ENCODE data around the gene TMEM121.

The TMEM121 gene

DNA sequence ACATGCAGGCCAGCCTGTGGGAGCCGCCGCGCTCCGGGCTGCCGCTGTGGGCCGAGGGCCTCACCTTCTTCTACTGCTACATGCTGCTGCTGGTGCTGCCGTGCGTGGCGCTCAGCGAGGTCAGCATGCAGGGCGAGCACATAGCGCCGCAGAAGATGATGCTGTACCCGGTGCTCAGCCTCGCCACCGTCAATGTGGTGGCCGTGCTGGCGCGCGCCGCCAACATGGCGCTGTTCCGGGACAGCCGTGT lies 2.9 kb downstream of the TMEM121 start:
- TF ChIP-seq, protein P1, sequence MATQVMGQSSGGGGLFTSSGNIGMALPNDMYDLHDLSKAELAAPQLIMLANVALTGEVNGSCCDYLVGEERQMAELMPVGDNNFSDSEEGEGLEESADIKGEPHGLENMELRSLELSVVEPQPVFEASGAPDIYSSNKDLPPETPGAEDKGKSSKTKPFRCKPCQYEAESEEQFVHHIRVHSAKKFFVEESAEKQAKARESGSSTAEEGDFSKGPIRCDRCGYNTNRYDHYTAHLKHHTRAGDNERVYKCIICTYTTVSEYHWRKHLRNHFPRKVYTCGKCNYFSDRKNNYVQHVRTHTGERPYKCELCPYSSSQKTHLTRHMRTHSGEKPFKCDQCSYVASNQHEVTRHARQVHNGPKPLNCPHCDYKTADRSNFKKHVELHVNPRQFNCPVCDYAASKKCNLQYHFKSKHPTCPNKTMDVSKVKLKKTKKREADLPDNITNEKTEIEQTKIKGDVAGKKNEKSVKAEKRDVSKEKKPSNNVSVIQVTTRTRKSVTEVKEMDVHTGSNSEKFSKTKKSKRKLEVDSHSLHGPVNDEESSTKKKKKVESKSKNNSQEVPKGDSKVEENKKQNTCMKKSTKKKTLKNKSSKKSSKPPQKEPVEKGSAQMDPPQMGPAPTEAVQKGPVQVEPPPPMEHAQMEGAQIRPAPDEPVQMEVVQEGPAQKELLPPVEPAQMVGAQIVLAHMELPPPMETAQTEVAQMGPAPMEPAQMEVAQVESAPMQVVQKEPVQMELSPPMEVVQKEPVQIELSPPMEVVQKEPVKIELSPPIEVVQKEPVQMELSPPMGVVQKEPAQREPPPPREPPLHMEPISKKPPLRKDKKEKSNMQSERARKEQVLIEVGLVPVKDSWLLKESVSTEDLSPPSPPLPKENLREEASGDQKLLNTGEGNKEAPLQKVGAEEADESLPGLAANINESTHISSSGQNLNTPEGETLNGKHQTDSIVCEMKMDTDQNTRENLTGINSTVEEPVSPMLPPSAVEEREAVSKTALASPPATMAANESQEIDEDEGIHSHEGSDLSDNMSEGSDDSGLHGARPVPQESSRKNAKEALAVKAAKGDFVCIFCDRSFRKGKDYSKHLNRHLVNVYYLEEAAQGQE (IDR thresholded peaks at IDR 0.05; ENCODE audit: insufficient read depth in 1 of 2, low read depth in 2 of 2, low read length in 2 of 2): no peak
- no peak for TF ChIP-seq TAF1 (IDR thresholded peaks at IDR 0.05; ENCODE audit: borderline replicate concordance, insufficient read depth, low read length)
- no peak for TF ChIP-seq SIN3A (IDR thresholded peaks at IDR 0.05; ENCODE audit: borderline replicate concordance, insufficient read depth, low read length)
- TF ChIP-seq POLR2AphosphoS5 (IDR thresholded peaks at IDR 0.05; ENCODE audit: low read depth, low read length): no peak
- TF ChIP-seq FOXP2 (optimal IDR thresholded peaks at IDR 0.05; ENCODE audit: borderline replicate concordance, extremely low read depth, extremely low read length, insufficient read depth): no peak

DNA sequence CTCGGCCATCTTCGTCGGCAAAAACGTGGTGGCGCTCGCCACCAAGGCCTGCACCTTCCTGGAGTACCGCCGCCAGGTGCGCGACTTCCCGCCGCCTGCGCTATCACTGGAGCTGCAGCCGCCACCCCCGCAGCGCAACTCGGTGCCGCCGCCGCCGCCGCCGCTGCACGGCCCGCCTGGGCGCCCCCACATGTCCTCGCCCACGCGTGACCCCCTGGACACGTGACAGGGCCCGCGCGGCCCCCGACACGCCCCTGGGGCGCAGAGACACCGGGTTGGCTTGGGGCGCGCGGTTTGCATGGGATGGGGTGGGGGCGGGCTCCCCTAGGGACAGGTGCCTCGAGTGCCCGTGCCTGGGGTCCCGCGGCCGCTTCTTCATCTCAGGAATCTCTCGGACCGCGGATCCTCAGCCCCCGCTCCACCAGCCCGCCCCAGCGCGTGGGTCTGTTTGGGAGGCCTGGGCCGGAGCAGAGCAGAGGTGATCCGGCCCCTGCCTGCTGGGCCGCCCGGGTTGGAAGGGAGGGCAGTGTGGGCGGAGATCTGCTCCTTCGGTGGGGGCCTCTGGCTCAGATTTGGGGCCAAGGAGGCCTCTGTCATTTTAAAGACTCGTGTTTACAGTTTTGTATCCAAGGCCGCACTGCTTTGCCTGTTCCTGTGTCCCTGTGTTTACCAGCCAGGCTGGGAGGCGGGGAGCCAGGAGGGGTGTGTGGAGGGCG lies 3.3 kb downstream of the TMEM121 start:
- TF ChIP-seq TAF1 (IDR thresholded peaks at IDR 0.05; ENCODE audit: borderline replicate concordance, insufficient read depth, low read length) (no peak), SIN3A (IDR thresholded peaks at IDR 0.05; ENCODE audit: borderline replicate concordance, insufficient read depth, low read length) (no peak), FOXP2 (optimal IDR thresholded peaks at IDR 0.05; ENCODE audit: borderline replicate concordance, extremely low read depth, extremely low read length, insufficient read depth) (no peak), POLR2AphosphoS5 (IDR thresholded peaks at IDR 0.05; ENCODE audit: low read depth, low read length) (no peak)
- TF ChIP-seq, protein P1 (IDR thresholded peaks at IDR 0.05; ENCODE audit: insufficient read depth in 1 of 2, low read depth in 2 of 2, low read length in 2 of 2): no peak

DNA sequence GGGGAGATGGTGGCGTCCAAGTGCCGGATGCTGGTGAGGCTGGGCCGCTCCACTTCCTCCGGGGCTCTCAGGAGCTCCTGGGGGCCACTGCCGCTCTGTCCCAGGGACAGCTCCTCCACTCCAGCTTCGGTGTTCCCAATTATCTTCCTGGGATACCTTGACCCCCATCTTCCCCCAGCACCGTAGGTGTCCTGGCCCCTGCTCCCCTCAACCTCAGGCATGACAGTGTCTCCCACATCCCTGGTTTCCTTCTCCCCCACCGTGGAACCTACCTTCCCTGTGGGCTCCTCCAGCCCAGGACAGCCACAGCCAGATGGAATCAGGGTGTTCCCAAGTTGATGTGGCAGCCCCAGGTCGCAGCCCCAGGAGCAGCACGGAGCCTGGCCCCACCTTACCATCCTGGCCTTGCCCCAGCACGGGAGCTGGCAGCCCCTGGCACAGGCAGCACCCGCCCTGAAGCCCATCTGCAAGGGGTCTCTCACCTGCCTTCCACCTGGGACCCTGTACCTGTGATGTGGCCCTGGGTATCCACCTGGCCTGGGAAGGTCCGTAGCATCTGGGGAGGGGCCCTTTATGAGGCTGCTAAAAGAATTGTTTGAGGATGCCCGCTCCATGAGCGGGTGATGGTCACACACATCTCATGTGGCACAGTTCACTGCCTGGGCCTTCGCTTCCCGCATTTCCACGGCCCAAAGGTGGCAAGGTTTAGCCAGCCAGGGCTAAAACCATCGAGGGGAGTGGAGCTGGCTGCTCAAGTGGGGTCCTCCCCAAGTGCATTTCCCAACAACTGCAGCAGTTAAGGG lies 4.1 kb downstream of the TMEM121 start:
- TF ChIP-seq FOXP2 (optimal IDR thresholded peaks at IDR 0.05; ENCODE audit: borderline replicate concordance, extremely low read depth, extremely low read length, insufficient read depth) (no peak), TAF1 (IDR thresholded peaks at IDR 0.05; ENCODE audit: borderline replicate concordance, insufficient read depth, low read length) (no peak), SIN3A (IDR thresholded peaks at IDR 0.05; ENCODE audit: borderline replicate concordance, insufficient read depth, low read length) (no peak), POLR2AphosphoS5 (IDR thresholded peaks at IDR 0.05; ENCODE audit: low read depth, low read length) (no peak)
- TF ChIP-seq, protein P1 (IDR thresholded peaks at IDR 0.05; ENCODE audit: insufficient read depth in 1 of 2, low read depth in 2 of 2, low read length in 2 of 2): no peak

DNA sequence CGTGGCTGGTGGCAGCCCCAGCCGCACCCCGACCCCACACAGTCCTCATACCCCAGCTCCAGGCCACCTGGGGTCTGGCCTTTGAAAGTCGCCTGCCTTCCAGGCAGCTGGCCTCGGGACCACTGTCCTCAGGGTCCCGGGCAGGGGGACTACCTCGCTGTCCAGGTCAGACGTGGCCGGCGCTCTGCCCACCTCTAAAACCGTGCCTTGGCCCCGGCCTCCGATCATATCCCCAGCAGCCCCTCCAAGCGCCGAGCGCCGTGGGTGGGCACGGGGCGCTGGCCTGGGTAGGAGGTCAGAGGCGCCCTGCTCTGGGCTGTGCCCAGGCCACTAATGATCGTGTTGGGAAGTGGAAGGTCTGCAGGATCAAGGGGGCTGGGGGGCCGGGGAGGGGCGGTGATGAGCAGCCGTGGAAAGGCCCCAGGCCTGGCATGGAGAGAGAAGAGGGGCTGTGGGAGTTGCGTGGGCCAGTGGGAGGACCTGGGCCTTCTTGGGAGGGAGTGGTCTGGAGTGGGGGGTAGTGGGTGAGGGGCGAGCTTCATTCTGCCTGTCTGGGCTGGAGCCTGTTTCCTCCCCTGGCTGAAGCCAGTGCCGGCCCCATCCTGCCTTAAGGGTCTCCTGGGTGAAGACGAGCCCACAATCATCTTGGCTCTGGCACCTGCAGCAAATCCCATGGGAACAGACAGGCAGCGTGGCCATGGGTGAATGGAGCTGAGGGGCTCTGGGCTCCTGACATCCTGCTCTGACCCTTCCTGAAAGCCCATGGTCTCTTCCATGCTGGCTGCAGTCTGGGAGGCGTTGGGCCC lies 4.9 kb downstream of the TMEM121 start:
- TF ChIP-seq SIN3A (IDR thresholded peaks at IDR 0.05; ENCODE audit: borderline replicate concordance, insufficient read depth, low read length) (no peak), FOXP2 (optimal IDR thresholded peaks at IDR 0.05; ENCODE audit: borderline replicate concordance, extremely low read depth, extremely low read length, insufficient read depth) (no peak)

DNA sequence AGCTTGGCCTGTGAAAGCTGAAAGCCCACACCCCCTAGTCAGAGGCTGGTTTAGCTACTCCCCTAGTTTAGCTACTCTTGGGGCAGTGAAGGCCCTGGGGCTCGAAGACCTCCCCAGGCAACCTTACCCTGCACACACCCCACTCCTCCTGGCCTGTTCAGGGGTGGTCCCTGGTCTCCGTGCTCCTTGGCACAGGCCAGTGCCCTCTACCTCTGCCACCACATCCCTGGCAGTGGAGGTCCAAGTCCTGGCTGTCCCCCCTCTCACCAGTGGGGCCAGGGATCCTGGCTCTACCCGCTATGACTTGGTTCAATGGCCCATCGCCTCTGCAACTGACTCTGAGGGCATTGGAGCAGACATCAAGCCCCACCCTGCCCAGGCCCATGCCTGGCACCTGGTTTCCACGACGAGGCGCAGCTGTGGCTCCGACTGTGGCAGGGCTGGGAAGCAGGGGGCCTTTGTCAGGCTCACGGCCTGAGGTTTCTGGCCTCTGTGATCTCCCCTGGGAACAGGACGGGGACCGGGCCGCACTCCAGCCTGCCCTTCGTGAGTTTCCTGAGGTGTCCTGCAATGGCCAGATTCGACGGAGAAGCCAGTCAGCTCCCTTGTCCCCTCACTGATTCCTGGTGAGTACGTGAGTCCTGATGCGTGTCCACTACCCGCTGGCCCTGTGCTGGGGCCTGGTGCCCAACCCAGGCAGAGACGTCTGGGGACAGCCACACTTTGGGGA lies 5.7 kb downstream of the TMEM121 start:
- TF ChIP-seq SIN3A (IDR thresholded peaks at IDR 0.05; ENCODE audit: borderline replicate concordance, insufficient read depth, low read length) (no peak), TAF1 (IDR thresholded peaks at IDR 0.05; ENCODE audit: borderline replicate concordance, insufficient read depth, low read length) (no peak), FOXP2 (optimal IDR thresholded peaks at IDR 0.05; ENCODE audit: borderline replicate concordance, extremely low read depth, extremely low read length, insufficient read depth) (no peak), POLR2AphosphoS5 (IDR thresholded peaks at IDR 0.05; ENCODE audit: low read depth, low read length) (no peak)
- TF ChIP-seq, protein P1 (IDR thresholded peaks at IDR 0.05; ENCODE audit: insufficient read depth in 1 of 2, low read depth in 2 of 2, low read length in 2 of 2): no peak

Measured in PFSK-1 (cell line).